Measurements from ENCODE around the gene ZNF827. TPM values are rescaled to one million over a fixed set of nuclear protein-coding genes. Genes with fewer than 3 reads are reported as not detected.

The ZNF827 gene
- total and polyA plus RNA-seq, 2 of the 8 experiments (the other 6 are each of a cell fraction or from before 2014, with no cell fraction given), result 25.3 to 26.2 TPM

GRCh38 chr4:145766273-145766672, 172.3 kb downstream of the ZNF827 start:
- H3K4me1 ChIP-seq (replicated peaks in 1 of 4; ENCODE audit: control insufficient read depth in 3 of 4, insufficient read depth in 4 of 4, low read length in 3 of 4), result no peaks in the 10 kb centered on the region

More at GRCh38 chr4:145766273-145766672, 172.3 kb downstream of the ZNF827 start:
- Histone ChIP-seq H3K4me2 (ENCODE audit: insufficient read depth in 1 of 2, low read depth in 2 of 2, low read length in 2 of 2) (no peak overlapping the region), H2BK12ac (ENCODE audit: low read depth, low read length) (no peak overlapping the region), H2AFZ (ENCODE audit: low read length) (no peak overlapping the region), H4K20me1 (replicated peaks in 1 of 2; ENCODE audit: control insufficient read depth in 1 of 2, insufficient read depth in 2 of 2, low read length in 2 of 2) (no peaks in the 10 kb centered on the region), H3K9ac (replicated peaks in 1 of 4; ENCODE audit: extremely low read depth in 1 of 4, low read depth in 3 of 4, low read length in 3 of 4) (no peak overlapping the region), H3K79me1 (ENCODE audit: low read depth, low read length) (no peaks in the 10 kb centered on the region), H3K23ac (ENCODE audit: insufficient read length) (no peak overlapping the region), H2BK5ac (ENCODE audit: low read depth, low read length) (no peak overlapping the region), H4K91ac (replicated peaks; ENCODE audit: insufficient read length, low read length) (no peak overlapping the region), H3K23me2 (ENCODE audit: low read depth, low read length) (no peaks in the 10 kb centered on the region), H2AK5ac (ENCODE audit: low read depth, low read length) (no peak overlapping the region), H4K8ac (ENCODE audit: extremely low read depth, insufficient read depth, low read length) (no peak overlapping the region), H3K27me3 (replicated peaks in 1 of 4; ENCODE audit: control insufficient read depth in 3 of 4, extremely low read depth in 1 of 4, insufficient read depth in 3 of 4, low read length in 3 of 4) (no peaks in the 10 kb centered on the region), H3K79me2 (ENCODE audit: control insufficient read depth in 1 of 2, insufficient read depth in 2 of 2, low read length in 2 of 2) (no peaks in the 10 kb centered on the region), H3K56ac (replicated peaks; ENCODE audit: insufficient read length, low read depth, low read length) (no peak overlapping the region), H3K14ac (ENCODE audit: insufficient read length) (no peak overlapping the region), H3K4me3 (ENCODE audit: extremely low read depth in 1 of 4, insufficient read depth in 2 of 4, low read depth in 3 of 4, low read length in 4 of 4) (no peak overlapping the region), H3K36me3 (ENCODE audit: control insufficient read depth in 2 of 4, insufficient read depth in 4 of 4, low read length in 3 of 4) (peaks cover 12 to 44% (median 31%) of the 10 kb centered on the region in 4 experiments; a peak in 7 of 8 replicates), H3K27ac (ENCODE audit: low read depth, low read length) (no peak overlapping the region), H2BK120ac (replicated peaks; ENCODE audit: low read depth, low read length) (no peak overlapping the region), H3K4ac (replicated peaks; ENCODE audit: insufficient read length, low read depth, low read length) (no peak overlapping the region), H3K18ac (ENCODE audit: extremely low read depth, low read length) (no peak overlapping the region), H2BK15ac (ENCODE audit: low read length) (no peak overlapping the region), H4K5ac (ENCODE audit: insufficient read length, low read depth, low read length) (no peak overlapping the region), H3K9me3 (ENCODE audit: insufficient read depth in 2 of 2, low read depth in 1 of 2, low read length in 1 of 2) (no peaks in the 10 kb centered on the region), H2BK20ac (ENCODE audit: low read length) (no peak overlapping the region)
- POLR2A ChIA-PET (ENCODE audit: partially characterized antibody), result interaction anchor here (1.0 kb wide), 1 partner anchor 10 kb away, joined by 4 read pairs; no protein-coding TSS in a partner anchor
- CTCF ChIA-PET (ENCODE audit: partially characterized antibody), result interaction anchor here (1.2 to 1.4 kb wide), 2 partner anchors 9 to 24 kb away, joined by 3 to 4 read pairs; no protein-coding TSS in a partner anchor
- DNase-seq (ENCODE audit: low read depth in 1 of 2, low spot score in 2 of 2) (no peak), FAIRE-seq (no peak)
- TF ChIP-seq FOSL1 (IDR thresholded peaks at IDR 0.05; ENCODE audit: insufficient read depth, low read depth, low read length), result no peak
- TF ChIP-seq SP4 (IDR thresholded peaks at IDR 0.05; ENCODE audit: low read length), result no peak
- TF ChIP-seq SUZ12 (IDR thresholded peaks at IDR 0.05; ENCODE audit: low read length), result no peak
- TF ChIP-seq PHF8 (conservative IDR thresholded peaks at IDR 0.05; ENCODE audit: low read depth, low read length), result no peak
- no peak for TF ChIP-seq ATF2 (IDR thresholded peaks at IDR 0.05; ENCODE audit: low read length)
- 97% methylated on average over 5 of the region's 5 CpGs; no CpG with 5 or more reads in 1 of the 2 experiments for WGBS, 2 experiments (ENCODE audit: extremely low coverage in 1 of 2, insufficient coverage in 1 of 2, insufficient read length in 1 of 2, insufficient replicate concordance in 2 of 2, low coverage in 1 of 2, low lambda C conversion rate in 2 of 2, missing lambda C conversion rate in 1 of 2)

Measured in H1 (cell line).